Measurements from ENCODE around the gene FOXL1. TPM values are rescaled to one million over a fixed set of nuclear protein-coding genes. Genes with fewer than 3 reads are reported as not detected.

The FOXL1 gene
- total RNA-seq, 4 donors from 2014 or later, result 0.45 to 1.9 (median 1.1) TPM

- DNase-seq, result no peak
- H3K27ac ChIP-seq, result no peak overlapping the region
- peaks cover 4 to 6% of the 10 kb centered on the region in 2 donors for H3K4me1 ChIP-seq
- TF ChIP-seq CTCF (IDR thresholded peaks at IDR 0.05), result no peak
- no peak for TF ChIP-seq POLR2A (IDR thresholded peaks at IDR 0.05)
- peaks cover 38% of the 10 kb centered on the region in 2 donors for H3K36me3 ChIP-seq
- 92 to 96% methylated on average over 11 of the region's 11 CpGs for WGBS, 2 donors
- H3K27me3 ChIP-seq, result no peaks in the 10 kb centered on the region
- no peak overlapping the region for H3K4me3 ChIP-seq (replicated peaks in 1 of 3)
- H3K9me3 ChIP-seq, result no peaks in the 10 kb centered on the region
- intact Hi-C loops (cut with DNase I), result no loop called here
These were observed 36.8 kb upstream of the FOXL1 start for GRCh38 chr16:86541560-86541959.

- H3K27ac ChIP-seq, result no peak overlapping the region
- no peaks in the 10 kb centered on the region for H3K27me3 ChIP-seq
- H3K4me1 ChIP-seq, result peaks cover 4 to 9% of the 10 kb centered on the region in 2 donors
- H3K36me3 ChIP-seq, result peaks cover 31 to 38% of the 10 kb centered on the region in 2 donors
- no peak overlapping the region for H3K4me3 ChIP-seq (replicated peaks in 1 of 3)
- no peak for TF ChIP-seq POLR2A (IDR thresholded peaks at IDR 0.05)
- no peak for TF ChIP-seq CTCF (IDR thresholded peaks at IDR 0.05)
- no peaks in the 10 kb centered on the region for H3K9me3 ChIP-seq
- intact Hi-C loops (cut with DNase I), result no loop called here
- WGBS, 2 donors, result 93% methylated on average over 21 of the region's 21 CpGs
- DNase-seq, result no peak
These were observed 35.3 kb upstream of the FOXL1 start for GRCh38 chr16:86542756-86543750.

DNA sequence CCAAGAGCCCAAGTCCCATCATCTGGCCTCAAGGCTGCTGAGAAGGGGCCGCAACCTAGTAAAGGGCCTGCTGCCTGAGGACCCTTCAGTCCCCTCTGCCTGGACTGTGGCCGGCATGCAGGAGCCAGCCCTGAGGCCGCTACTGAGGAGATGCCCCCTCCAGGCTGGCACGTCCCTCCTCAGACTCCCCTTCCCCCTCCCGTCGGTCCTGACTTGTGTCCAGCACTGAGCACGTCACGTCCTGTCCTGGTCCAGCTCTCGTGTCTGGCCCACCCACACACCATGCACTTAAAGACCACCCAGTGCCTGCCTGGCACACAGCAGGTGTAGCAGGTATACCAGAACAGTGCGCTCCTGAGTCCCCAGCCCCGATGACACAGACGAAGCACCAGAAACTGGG lies 32.9 kb upstream of the FOXL1 start:
- DNase-seq, result no peak
- H3K27me3 ChIP-seq, result no peaks in the 10 kb centered on the region
- H3K36me3 ChIP-seq, result peaks cover 16 to 22% of the 10 kb centered on the region in 2 donors
- H3K4me3 ChIP-seq (replicated peaks in 1 of 3), result no peak overlapping the region
- peak overlapping the region; percentile 45 to 59 (median 57) for H3K27ac ChIP-seq
- intact Hi-C loops (cut with DNase I), result no loop called here
- no peaks in the 10 kb centered on the region for H3K9me3 ChIP-seq
- TF ChIP-seq POLR2A (IDR thresholded peaks at IDR 0.05) (no peak), CTCF (IDR thresholded peaks at IDR 0.05) (no peak)
- peaks cover 4 to 9% of the 10 kb centered on the region in 2 donors for H3K4me1 ChIP-seq
- 78 to 87% methylated on average over 6 to 12 of the region's 12 CpGs for WGBS, 2 donors

GRCh38 chr16:86545954-86546637 lies 32.3 kb upstream of the FOXL1 start:
- H3K4me1 ChIP-seq, result peaks cover 4 to 9% of the 10 kb centered on the region in 2 donors
- WGBS, 2 donors, result 60 to 78% methylated on average over 19 of the region's 19 CpGs
- DNase-seq, result peak; percentile 37 to 74
- TF ChIP-seq POLR2A (IDR thresholded peaks at IDR 0.05), result no peak
- TF ChIP-seq CTCF (IDR thresholded peaks at IDR 0.05), result no peak
- no peak overlapping the region for H3K4me3 ChIP-seq (replicated peaks in 1 of 3)
- intact Hi-C loops (cut with DNase I), result no loop called here
- no peaks in the 10 kb centered on the region for H3K27me3 ChIP-seq
- H3K27ac ChIP-seq, result peak overlapping the region; percentile 45 to 59 (median 57)
- H3K36me3 ChIP-seq, result peaks cover 14 to 16% of the 10 kb centered on the region in 2 donors
- H3K9me3 ChIP-seq, result no peaks in the 10 kb centered on the region
